HL-60/S4 (cell line): Measurements from ENCODE around the gene TMEM198.

Experiments used
- in situ Hi-C: fragments of 300-500 bp; cut with MboI; formaldehyde crosslinking; loops from 2 replicates; pipeline ENCODE4 v1.14.3; 2022; ENCODE audit warnings: low sequenced_read_pairs

TMEM198 gene

DNA sequence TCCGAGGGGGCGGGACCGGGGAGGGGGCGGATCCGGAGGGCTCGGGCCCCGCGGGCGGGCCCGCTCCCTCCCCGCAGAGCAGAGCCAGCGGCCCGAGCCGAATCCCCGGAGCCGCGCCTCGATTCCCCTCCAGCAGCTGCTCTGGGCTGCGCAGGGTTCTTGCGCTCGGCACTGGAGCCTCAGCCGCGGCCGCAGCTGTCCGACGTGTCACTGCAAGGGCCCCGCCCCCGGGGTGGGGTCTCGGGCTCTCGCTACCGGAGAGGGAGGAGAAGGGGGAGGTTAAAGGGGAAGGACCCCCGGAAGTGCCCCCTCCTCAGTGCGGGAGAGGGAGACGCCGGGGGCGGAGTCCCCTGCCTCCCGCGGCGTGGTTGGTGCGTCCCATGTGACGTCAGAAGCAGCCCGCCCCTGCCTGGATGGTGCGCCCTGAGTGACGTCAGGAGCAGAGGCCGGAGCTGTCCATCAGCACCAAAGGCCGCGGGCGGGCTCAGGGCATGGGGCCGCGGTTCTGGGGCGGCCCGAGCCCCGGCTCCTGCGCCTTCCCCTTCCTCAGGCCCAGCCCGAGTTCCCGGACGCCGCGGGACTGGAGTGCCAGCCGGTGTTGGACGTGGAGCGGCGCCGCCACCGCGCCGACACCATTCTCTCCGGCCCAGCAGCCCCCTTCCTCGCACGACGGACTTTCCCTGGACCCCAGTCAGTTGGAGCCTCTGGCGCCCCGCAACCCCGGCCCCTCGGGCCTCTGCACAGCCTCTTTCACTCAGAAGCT lies at the start of gene TMEM198, which contains the start of gene CHPF:
Gene TMEM198, plus strand, starts transcription at position 433 of the 763 bp plus-strand sequence. CDS start 700 bp downstream, outside the sequence.
Gene CHPF, minus strand, starts transcription at position 214 of the 763 bp plus-strand sequence. CDS start 271 bp downstream, outside the sequence.
- in situ Hi-C loops, result no loop called here

DNA sequence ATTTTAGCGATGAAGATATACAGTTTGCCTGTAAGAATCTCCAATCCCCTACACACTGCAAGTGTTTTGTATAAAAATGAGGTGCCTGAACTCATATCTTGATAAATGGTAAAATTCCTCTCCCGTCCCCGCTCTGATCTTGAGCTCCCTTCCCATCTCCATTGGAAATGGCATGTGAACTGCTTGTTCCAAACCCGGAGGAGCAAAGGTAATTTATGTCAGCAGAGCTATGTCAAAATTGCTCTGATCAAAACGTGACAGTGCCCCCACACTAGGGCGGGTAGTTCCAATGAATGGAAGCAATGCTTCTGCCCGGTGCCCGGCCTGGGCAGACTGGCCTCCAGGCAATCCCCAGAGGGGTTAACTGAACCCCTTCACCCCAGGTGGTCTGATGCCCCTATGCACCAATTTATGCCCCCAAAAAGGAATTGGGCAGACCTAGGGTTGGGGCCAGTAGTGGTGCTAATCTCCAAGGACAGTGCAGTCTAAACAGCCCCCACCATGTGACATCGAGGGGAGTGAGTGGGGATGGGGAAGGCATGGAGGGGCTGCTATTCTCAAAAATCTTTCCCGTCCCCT lies 48.8 kb upstream of the TMEM198 start:
- in situ Hi-C loops, result no loop called here

- in situ Hi-C loops, result no loop called here
Measured at GRCh38 chr2:219495531-219496122, 48.2 kb upstream of the TMEM198 start.

DNA sequence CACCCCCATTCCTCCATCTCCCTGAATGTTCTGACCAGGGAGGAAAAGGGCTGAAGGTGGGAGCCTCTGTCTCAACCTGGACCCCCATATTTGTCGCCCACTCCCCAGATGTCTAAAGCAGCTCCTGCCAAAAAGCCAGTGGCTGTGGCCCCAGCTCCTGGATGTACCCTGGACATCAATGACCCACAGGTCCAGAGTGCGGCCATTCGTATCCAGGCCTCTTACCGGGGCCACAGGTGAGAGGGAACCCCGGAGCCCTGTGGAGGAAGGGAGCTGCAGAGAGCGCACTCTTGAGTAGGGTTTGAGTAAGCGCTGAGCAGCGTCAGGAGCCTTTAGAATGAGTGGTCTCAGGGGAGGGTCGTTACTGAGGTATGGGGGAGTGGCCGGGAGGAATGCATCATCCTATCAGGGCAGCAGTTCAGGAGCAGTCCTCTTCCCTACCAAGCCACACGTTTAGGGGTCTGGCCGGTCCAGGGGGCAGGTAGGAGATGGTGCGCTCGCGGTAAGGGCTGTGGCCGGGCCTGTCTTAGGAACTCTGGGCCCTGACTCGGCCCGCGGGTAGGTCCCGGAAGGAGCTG lies 47.5 kb upstream of the TMEM198 start:
- in situ Hi-C loops, result no loop called here

GRCh38 chr2:219496825-219497494 lies 46.9 kb upstream of the TMEM198 start:
- in situ Hi-C loops, result no loop called here

DNA sequence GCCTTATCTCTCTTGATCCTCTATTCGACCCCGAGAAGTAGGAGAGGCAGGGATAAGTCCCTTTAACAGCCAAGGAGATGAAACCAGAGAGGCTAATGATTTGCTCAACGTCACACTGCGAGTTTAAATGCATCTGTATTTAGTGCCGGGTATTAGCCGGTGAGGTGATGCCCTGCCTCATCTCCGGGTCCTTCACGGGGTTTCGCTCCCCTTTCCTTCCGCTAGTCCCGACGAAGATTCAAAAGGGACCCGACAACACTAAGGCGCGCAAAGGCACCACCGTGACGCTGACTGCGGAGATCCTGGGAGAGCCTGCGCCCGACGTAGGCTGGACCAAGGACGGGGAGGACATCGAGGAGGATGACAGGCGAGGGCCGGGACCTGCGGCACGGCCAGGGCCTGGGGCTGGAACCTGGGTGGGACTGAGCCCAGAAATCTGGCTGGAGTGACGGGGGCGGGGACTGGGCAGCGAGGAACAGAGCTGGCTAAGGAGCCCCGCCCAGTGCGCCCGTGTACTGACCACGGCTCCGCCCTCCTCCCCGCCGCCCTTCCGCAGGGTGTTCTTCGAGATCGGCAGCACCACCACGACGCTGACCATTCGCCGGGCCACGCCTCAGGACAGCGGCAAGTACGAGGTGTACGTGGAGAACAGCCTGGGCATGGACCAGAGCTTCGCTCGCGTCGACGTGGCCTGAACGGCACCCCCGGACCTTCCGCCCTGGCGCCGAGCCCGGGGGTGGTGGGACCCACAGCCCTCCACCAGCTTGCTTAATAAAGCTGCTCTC lies 46.1 kb upstream of the TMEM198 start:
- in situ Hi-C loops, result no loop called here

DNA sequence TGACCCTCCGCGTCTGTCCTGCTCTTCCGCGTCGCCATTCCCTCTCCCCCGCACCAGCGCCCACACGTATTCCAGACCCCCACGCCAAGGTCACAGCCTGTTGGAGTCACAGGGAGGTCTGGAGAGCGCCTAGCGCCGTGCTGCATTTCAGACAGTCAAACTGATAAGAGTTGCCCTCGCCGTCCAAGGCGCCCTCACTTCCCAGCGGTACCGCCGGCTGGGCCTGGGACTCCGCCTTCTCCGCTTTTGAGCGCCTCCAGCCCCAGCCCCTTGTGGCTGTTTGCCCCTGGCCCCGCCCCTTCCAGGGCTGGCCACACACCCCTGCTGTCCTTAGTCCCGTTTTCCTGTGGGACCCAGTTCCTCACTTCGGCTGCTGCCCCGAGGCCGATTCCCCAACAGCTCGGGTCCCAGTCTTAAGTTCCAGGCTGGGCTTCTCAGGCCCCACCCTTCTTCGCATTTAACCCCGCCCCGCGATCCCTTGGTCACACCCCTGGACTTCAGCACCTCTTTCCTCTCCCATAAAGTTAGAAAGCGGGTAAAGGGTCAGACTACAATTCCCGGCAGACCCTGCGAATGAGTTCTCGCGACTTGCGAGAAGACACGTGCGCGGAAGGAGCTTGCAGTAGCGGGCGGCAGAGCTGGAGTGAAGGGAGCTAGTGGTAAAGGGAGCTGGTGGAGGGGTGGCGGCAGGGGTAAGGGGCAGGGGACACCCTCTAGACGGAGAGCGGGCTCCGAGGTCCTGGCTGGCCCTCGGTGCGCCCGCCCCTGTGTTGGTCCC lies 45.4 kb upstream of the TMEM198 start, which contains the start of gene GMPPA:
Gene GMPPA, plus strand, starts transcription at position 612 of the 778 bp plus-strand sequence. CDS start 1,085 bp downstream, outside the sequence.
- in situ Hi-C loops, result no loop called here

GRCh38 chr2:219499058-219499307 lies 44.8 kb upstream of the TMEM198 start:
- in situ Hi-C loops, result no loop called here

DNA sequence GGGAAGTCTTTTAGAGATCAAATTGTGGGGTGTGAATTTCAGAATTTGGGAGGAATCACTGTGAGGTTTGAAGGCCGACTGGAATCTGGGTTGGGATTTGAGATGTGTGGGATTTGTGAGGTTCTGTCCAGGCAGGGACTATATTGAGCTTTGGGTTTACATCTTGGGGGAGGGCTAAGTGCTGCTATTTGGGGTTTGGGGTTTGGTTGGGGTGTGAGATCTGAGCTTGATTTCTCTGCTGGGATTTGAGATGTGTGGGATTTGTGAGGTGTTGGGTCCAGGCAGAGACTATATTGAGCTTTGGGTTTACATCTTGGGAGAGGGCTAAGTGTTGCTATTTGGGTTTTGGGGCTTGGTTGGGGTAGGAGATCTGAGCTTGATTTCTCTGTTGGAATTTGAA lies 44.3 kb upstream of the TMEM198 start:
- in situ Hi-C loops, result no loop called here

DNA sequence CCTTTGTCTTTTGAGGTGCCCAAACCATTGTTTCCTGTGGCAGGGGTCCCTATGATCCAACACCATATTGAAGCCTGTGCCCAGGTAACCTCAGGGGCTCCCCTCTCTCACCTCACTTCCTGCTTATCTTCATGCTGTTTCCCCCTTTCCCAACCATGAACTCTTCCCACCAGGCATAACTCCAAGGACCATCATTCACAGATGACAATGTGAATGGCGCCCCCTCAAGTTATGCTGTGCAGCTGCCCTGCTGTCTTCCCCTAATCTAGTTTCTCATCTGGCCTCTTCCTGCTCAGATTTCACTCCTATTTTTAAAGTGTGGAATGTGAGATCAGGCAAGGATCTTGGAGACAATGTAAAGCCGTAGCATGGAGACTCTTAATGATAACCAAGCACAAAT lies 43.7 kb upstream of the TMEM198 start:
- in situ Hi-C loops, result no loop called here

DNA sequence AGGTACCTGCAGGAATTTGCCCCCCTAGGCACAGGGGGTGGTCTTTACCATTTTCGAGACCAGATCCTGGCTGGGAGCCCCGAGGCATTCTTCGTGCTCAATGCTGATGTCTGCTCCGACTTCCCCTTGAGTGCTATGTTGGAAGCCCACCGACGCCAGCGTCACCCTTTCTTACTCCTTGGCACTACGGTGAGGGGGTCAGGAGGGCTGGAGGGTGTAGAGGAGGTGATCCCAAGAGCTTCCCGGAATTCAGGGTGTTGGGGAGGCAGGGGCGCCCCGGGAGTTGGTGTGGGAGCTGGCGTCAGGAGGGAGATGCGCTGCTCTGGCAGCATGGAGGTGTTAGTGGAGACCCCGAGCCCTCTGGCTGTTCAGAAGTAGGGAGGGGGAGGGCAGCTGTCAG lies 42.0 kb upstream of the TMEM198 start:
- in situ Hi-C loops, result no loop called here

GRCh38 chr2:219502618-219503017 lies 41.2 kb upstream of the TMEM198 start:
- in situ Hi-C loops, result no loop called here

DNA sequence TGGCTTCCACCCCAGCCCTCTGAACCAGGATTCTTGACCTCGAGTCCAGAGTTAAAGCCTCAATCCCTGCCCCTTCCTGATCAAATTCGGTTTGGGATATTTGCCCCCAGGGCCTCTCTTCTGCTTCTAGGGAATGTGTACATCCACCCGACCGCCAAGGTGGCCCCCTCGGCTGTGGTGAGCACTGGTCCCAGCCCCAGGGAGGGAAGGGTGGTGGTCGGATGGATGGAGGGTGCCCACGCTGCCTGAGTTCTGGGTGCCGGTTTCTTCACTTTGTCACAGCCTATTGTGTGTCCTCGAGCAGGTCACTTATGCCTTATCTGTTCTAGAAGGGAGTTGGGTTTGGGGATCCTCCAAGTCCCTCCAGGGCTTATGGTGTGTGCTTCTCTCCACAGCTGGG lies 38.2 kb upstream of the TMEM198 start:
- in situ Hi-C loops, result no loop called here

DNA sequence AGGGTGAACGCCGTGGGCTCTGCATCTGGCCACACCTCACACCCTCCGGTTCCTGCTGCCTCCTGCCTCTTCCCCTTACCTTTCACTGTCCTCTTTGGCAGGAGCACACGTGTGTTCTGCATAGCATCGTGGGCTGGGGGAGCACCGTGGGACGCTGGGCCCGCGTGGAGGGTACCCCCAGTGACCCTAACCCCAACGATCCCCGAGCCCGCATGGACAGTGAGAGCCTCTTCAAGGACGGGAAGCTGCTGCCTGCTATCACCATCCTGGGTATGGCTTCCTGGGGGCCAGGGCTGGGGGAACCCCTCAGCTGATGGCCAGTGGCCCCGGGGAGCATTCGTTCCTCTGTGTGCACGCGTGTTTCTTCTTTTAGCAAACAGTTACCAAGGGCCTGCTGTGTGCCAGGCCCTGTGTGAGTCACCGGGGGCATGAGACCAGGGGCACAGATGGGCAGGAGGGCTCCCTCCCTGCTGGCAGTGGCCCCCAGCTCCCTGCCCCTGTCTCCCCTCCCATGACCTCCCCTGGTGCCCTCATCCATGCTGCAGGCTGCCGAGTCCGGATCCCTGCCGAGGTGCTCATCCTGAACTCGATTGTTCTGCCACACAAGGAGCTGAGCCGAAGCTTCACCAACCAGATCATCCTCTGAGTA lies 37.6 kb upstream of the TMEM198 start:
- in situ Hi-C loops, result no loop called here

DNA sequence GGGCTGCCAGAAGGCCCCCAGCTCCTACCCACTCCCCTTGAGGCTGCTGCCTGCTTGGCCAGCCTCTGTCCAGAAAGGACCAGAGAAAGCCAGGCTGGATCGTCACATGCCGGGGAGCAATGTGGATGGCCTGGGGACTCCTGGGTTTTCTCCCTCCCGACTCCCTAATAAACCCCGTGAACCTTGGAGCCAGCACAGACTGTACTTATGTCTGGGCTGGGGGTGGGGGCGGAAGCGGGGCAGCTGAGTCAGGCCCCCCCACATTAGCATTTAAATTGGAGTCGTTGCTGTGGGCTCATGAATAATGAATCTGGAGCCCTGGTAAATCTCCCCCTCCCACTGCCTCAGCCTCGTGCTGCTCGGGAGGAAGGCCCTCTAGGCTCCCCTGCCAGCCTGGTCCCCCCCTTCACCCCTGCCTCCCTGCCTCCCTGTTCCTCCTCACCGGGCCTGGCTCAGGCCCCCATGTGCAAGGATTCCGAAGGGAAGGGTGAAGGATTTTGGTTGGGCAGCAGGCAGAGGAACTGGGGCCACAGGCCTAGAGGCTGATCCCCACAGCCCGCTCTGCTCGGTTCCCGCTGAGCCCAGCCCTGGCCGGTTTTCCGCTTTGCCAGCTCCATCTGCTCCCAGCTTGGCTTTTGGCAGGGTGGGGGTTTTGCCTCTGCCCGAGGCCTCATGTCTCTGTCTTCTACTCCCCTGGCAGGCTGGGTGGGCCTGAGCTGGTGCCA lies 36.9 kb upstream of the TMEM198 start:
- in situ Hi-C loops, result no loop called here

GRCh38 chr2:219507581-219508443 lies 36.0 kb upstream of the TMEM198 start:
- in situ Hi-C loops, result no loop called here

DNA sequence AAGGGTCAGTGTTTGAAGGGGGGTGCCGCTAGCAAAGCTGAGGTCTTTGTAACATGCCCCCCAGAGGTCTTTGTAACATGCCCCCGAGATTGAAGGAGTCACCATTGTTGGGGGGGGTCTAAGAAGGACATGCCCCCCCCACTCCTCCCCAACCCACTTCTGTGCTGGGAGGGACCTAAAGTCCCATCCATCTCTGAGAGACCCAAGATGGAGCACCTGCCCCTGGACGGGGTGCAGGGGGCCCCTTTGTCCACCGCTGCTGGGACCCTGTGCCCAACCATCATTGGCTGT lies 35.4 kb upstream of the TMEM198 start:
- in situ Hi-C loops, result no loop called here
